K562 (cell line): Measurements from ENCODE around the gene MSL3. TPM values are rescaled to one million over a fixed set of nuclear protein-coding genes. Genes with fewer than 3 reads are reported as not detected.

ENCODE experiments used
- ATAC-seq: fragments of 200-7000 bp; cut with Tn5 transposase; 3 replicates; pipeline ENCODE4 v1.9.1; 2020; ENCODE audit warnings: moderate library complexity
- BruUV-seq: library from RNA; stranded (reverse); fragments of 400-500 nt; replicated peaks from 2 replicates; lab custom pipeline; 2021; lab: Mats Ljungman, UMichigan
- CTCF ChIA-PET: fragments of 300-600 bp; formaldehyde crosslinking; extraction: SDS; loops from one replicate; lab custom pipeline; 2021; ENCODE audit warnings: low intra/inter-chr PET ratio; lab: Yijun Ruan, JAX
- POLR2A ChIA-PET: fragments of 300-600, 350-650 bp; sonication (Branson Sonifier 250); formaldehyde crosslinking; extraction: SDS; loops from one replicate; lab custom pipeline; 2021; ENCODE audit warnings: antibody characterized with exemption, inconsistent platforms; lab: Yijun Ruan, JAX
- DNase-seq, 4 experiments: peaks; one replicate each; pipeline versions ENCODE4 v3.0.0 to v3.0.0-alpha.2; 2011 to 2018; ENCODE audit warnings: low spot score in 3 of 4, mixed read lengths in 3 of 4; ENCODE audit errors: extremely low read depth in 1 of 4
- FAIRE-seq: peaks from 2 replicates; lab custom pipeline; 2011; peaks lifted over from hg19 to GRCh38; lab: Jason Lieb, UNC
- H2AFZ ChIP-seq: 2 replicates; pipeline ENCODE4 v1.6.0; 2011; ENCODE audit warnings: low read depth, low read length, control low read depth, inconsistent platforms
- H3K27ac ChIP-seq: fragments of 200-600 bp; 3 replicates; pipeline ENCODE4 v1.8.0; 2011; ENCODE audit warnings: low read depth, mild to moderate bottlenecking, control low read depth, inconsistent platforms, low read length, moderate library complexity, mixed read lengths; ENCODE audit errors: extremely low read depth
- H3K27me3 ChIP-seq, 2 experiments: fragments of 300-600 bp in 1 of 2; 2 replicates in 1 of 2; 3 replicates in 1 of 2; pipeline versions ENCODE4 v1.6.0 to v1.8.0; 2011; ENCODE audit warnings: inconsistent platforms in 2 of 2, low read length in 2 of 2, mild to moderate bottlenecking in 1 of 2, mixed read lengths in 1 of 2, moderate library complexity in 1 of 2; ENCODE audit not compliant: control insufficient read depth in 2 of 2, insufficient read depth in 2 of 2
- H3K36me3 ChIP-seq: fragments of 300-600 bp; 3 replicates; pipeline ENCODE4 v1.8.0; 2011; ENCODE audit warnings: mild to moderate bottlenecking, low read length, inconsistent platforms; ENCODE audit not compliant: control insufficient read depth, insufficient read depth
- H3K4me1 ChIP-seq, 2 experiments: fragments of 200-600 bp in 1 of 2; replicated peaks in 1 of 2; 2 replicates in 1 of 2; 3 replicates in 1 of 2; pipeline versions ENCODE4 v1.5.1 to v1.8.0; 2011; ENCODE audit warnings: inconsistent platforms in 2 of 2, low read length in 2 of 2, mild to moderate bottlenecking in 1 of 2, mixed read lengths in 1 of 2, moderate library complexity in 1 of 2; ENCODE audit not compliant: control insufficient read depth in 2 of 2, insufficient read depth in 2 of 2
- H3K4me2 ChIP-seq: 2 replicates; pipeline ENCODE4 v1.6.1; 2011; ENCODE audit warnings: low read length, control low read depth, inconsistent platforms, mixed read lengths; ENCODE audit not compliant: insufficient read depth
- H3K4me3 ChIP-seq: fragments of 200-600 bp; sonication (generic), shearing (Covaris generic); 2 replicates; pipeline ENCODE4 v1.5.1; 2016; ENCODE audit warnings: control low read depth, inconsistent platforms
- H3K79me2 ChIP-seq: fragments of 200-600 bp; 3 replicates; pipeline ENCODE4 v1.8.0; 2011; ENCODE audit warnings: low read length, inconsistent platforms; ENCODE audit not compliant: control insufficient read depth, insufficient read depth
- H3K9ac ChIP-seq, 2 experiments: 2 replicates each; pipeline versions ENCODE4 v1.6.0 to v1.6.1; 2011; ENCODE audit warnings: low read depth in 2 of 2, low read length in 2 of 2, control low read depth in 1 of 2, inconsistent platforms in 1 of 2, mild to moderate bottlenecking in 1 of 2, mixed read lengths in 1 of 2; ENCODE audit not compliant: insufficient read depth in 1 of 2
- H3K9me1 ChIP-seq: one replicate; pipeline ENCODE4 v1.6.0; 2011; ENCODE audit warnings: inconsistent platforms, mild to moderate bottlenecking, low read length, moderate library complexity; ENCODE audit not compliant: control insufficient read depth, insufficient read depth
- H3K9me3 ChIP-seq: replicated peaks from 2 replicates; pipeline ENCODE4 v1.5.1; 2011; ENCODE audit warnings: low read depth, low read length, inconsistent platforms; ENCODE audit not compliant: control insufficient read depth, insufficient read depth
- H4K20me1 ChIP-seq: replicated peaks from 2 replicates; pipeline ENCODE4 v1.6.1; 2011; ENCODE audit warnings: low read length, inconsistent platforms, mixed read lengths; ENCODE audit not compliant: control insufficient read depth, insufficient read depth
- KLF10 ChIP-seq: fragments of 250-450 bp; sonication (Bioruptor Pico); IDR thresholded peaks from 2 replicates; pipeline ENCODE4 v1.6.1; 2021; ENCODE audit warnings: matching md5 sums
- ZFX ChIP-seq: sonication (generic); formaldehyde crosslinking; IDR thresholded peaks from 2 replicates; pipeline ENCODE4 v1.8.0; 2022; ENCODE audit warnings: mild to moderate bottlenecking, missing genetic modification reagents, moderate library complexity
- WGBS: fragments of 100-300 bp; shearing (Covaris generic); methylation state at CpG from one replicate; pipeline ENCODE4 v1.1.6; 2016; ENCODE audit warnings: low coverage, mixed read lengths; ENCODE audit not compliant: insufficient coverage; ENCODE audit errors: missing lambda C conversion rate; 5-methylcytosine and 5-hydroxymethylcytosine counted together
- in situ Hi-C: fragments of 300-500 bp; cut with MboI; formaldehyde crosslinking; loops from 4 replicates; pipeline ENCODE4 v1.15.0; 2018; ENCODE audit warnings: inconsistent platforms, mixed read lengths
- intact Hi-C: fragments of 100-400 bp; cut with micrococcal nuclease; formaldehyde crosslinking; loops from 2 replicates; pipeline ENCODE4 v1.14.2; 2022
- polyA plus RNA-seq, 8 experiments: library from polyadenylated mRNA; depleted of rRNA in 4 of 8; stranded (reverse) in 5 of 8; unstranded in 3 of 8; fragments of >200 nt; fragmentation: Nextera tagmentation in 2 of 8; fragmentation: Illumina TruSeq in 1 of 8; extraction: Ambion mirVana in 2 of 8; extraction: Trizol in 1 of 8; gene quantifications; 2 replicates each; pipeline versions ENCODE4 v1.2.1 to v1.2.3, GENCODE V29; 2011 to 2014; ENCODE audit warnings: inconsistent platforms in 1 of 8, missing spikeins in 1 of 8
- total RNA-seq, 7 experiments: library from RNA; depleted of rRNA in 6 of 7; stranded (reverse); fragments of >200 nt in 6 of 7; fragmentation: Illumina TruSeq in 2 of 7; extraction: Trizol in 2 of 7; gene quantifications; 2 replicates each; pipeline versions ENCODE4 v1.2.1 to v1.2.3, GENCODE V29; 2011 to 2021; ENCODE audit warnings: low replicate concordance in 1 of 7
- TF ChIP-seq, protein P1 (sequence below): fragments of 450-650 bp; IDR thresholded peaks from 2 replicates; pipeline ENCODE4 v1.6.1; 2016

MSL3 gene
- total and polyA plus RNA-seq, 9 of the 15 experiments (the other 6 are each of a cell fraction or from before 2014, with no cell fraction given): 21.3 to 39.9 (median 27.1) TPM

DNA sequence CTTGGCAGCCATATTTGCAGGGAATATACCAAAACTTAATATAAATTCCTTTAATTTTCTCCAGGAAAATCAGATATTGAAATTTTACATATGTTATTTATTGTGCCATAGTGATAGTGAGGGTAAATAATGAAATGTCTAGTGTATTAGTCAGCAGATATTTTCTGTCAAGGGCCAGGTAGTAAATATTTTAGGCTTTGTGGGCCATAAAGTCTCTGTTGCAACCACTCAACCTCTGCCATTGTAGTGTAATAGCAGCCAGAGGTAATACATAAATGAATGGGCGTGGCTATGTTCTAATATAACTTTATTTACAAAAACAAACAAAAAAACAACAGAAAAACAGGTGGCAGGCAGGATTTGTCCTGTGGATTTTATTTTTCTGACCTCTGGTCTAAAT, 33.5 kb downstream of the MSL3 start:
- Histone ChIP-seq H3K4me1 (peaks cover 0 to 4% of the 10 kb centered on the region in 2 experiments; a peak in 2 of 5 replicates), H4K20me1 (no peaks in the 10 kb centered on the region), H3K79me2 (no peaks in the 10 kb centered on the region), H3K27ac (no peak overlapping the region), H3K4me3 (no peak overlapping the region), H2AFZ (no peak overlapping the region), H3K36me3 (no peaks in the 10 kb centered on the region), H3K27me3 (peaks cover 0 to 6% of the 10 kb centered on the region in 2 experiments; a peak in 3 of 5 replicates), H3K9me3 (no peaks in the 10 kb centered on the region), H3K9ac (no peak overlapping the region), H3K4me2 (no peak overlapping the region), H3K9me1 (no peaks in the 10 kb centered on the region)
- in situ Hi-C loops: no loop called here
- intact Hi-C loops: no loop called here
- POLR2A ChIA-PET: no interaction called here
- FAIRE-seq: no peak
- DNase-seq: no peak
- BruUV-seq: no TSS peak
- no peak for ATAC-seq
- WGBS: 0% methylated on average over 1 of the region's 1 CpG
- CTCF ChIA-PET: no interaction called here
- TF ChIP-seq KLF10 (CRISPR knock-in tag) (no peak), ZFX (no peak)
- TF ChIP-seq, protein P1, sequence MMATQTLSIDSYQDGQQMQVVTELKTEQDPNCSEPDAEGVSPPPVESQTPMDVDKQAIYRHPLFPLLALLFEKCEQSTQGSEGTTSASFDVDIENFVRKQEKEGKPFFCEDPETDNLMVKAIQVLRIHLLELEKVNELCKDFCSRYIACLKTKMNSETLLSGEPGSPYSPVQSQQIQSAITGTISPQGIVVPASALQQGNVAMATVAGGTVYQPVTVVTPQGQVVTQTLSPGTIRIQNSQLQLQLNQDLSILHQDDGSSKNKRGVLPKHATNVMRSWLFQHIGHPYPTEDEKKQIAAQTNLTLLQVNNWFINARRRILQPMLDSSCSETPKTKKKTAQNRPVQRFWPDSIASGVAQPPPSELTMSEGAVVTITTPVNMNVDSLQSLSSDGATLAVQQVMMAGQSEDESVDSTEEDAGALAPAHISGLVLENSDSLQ: no peak
